HFFc6 (cell line): ENCODE measurements around the gene NRXN2. TPM values are rescaled to one million over a fixed set of nuclear protein-coding genes. Genes with fewer than 3 reads are reported as not detected.
"Not testable (repeated sequence)": the region's sequence is repeated elsewhere in the genome, so short reads cannot be mapped to it uniquely, and the experiment has no call there.

ENCODE experiments used
- DNase-seq: peaks from one replicate; pipeline ENCODE4 v3.0.0-alpha.2; 2018
- H3K27ac Mint-ChIP-seq: 2 replicates; pipeline ENCODE4 v1.8.0; 2020; ENCODE audit warnings: mild to moderate bottlenecking, mixed read lengths
- H3K27me3 Mint-ChIP-seq: 2 replicates; pipeline ENCODE4 v1.8.0; 2021; ENCODE audit warnings: mild to moderate bottlenecking, moderate library complexity, mixed read lengths; ENCODE audit not compliant: insufficient read depth
- H3K36me3 Mint-ChIP-seq: 2 replicates; pipeline ENCODE4 v1.8.0; 2021; ENCODE audit warnings: low read depth, mixed read lengths
- H3K4me1 Mint-ChIP-seq: 2 replicates; pipeline ENCODE4 v1.8.0; 2020; ENCODE audit warnings: low read depth, mixed read lengths
- H3K4me3 Mint-ChIP-seq: 2 replicates; pipeline ENCODE4 v1.8.0; 2020; ENCODE audit warnings: mild to moderate bottlenecking, moderate library complexity, mixed read lengths
- H3K9me3 Mint-ChIP-seq: 2 replicates; pipeline ENCODE4 v1.8.0; 2020; ENCODE audit warnings: mild to moderate bottlenecking, mixed read lengths
- CTCF ChIP-seq: fragments of 200-600 bp; sonication (generic); IDR thresholded peaks from 2 replicates; pipeline ENCODE4 v1.5.0; 2021; ENCODE audit warnings: antibody characterized with exemption, mild to moderate bottlenecking
- total RNA-seq, 6 experiments: library from RNA; stranded (reverse); fragmentation: NEBNext Ultra II Directional; extraction: Animal tissue kit (Norgen Biotek cat#: 25700); gene quantifications; 2 replicates in 1 of 6; 3 replicates in 5 of 6; pipeline ENCODE4 v1.2.3, GENCODE V29; 2021

Gene NRXN2
- total RNA-seq, 6 experiments from 2014 or later = 0.14 to 0.51 (median 0.31) TPM; not detected in 1

GRCh38 chr11:64670975-64671374 is 52.0 kb downstream of the NRXN2 start:
- Mint-ChIP-seq H3K4me3 (no peak overlapping the region), H3K27ac (no peak overlapping the region), H3K4me1 (peaks cover 12% of the 10 kb centered on the region), H3K36me3 (no peaks in the 10 kb centered on the region), H3K9me3 (no peaks in the 10 kb centered on the region), H3K27me3 (peaks cover 27% of the 10 kb centered on the region)
- no peak for TF ChIP-seq CTCF
- no peak for DNase-seq

GRCh38 chr11:64667154-64667745 is 55.7 kb downstream of the NRXN2 start:
- H3K9me3 Mint-ChIP-seq = no peaks in the 10 kb centered on the region
- no peak overlapping the region for H3K27ac Mint-ChIP-seq
- peaks cover 27% of the 10 kb centered on the region for H3K27me3 Mint-ChIP-seq
- DNase-seq = no peak
- H3K4me1 Mint-ChIP-seq = no peaks in the 10 kb centered on the region
- H3K36me3 Mint-ChIP-seq = no peaks in the 10 kb centered on the region
- no peak for TF ChIP-seq CTCF
- H3K4me3 Mint-ChIP-seq = no peak overlapping the region

- H3K27me3 Mint-ChIP-seq = peaks cover 21% of the 10 kb centered on the region
- H3K9me3 Mint-ChIP-seq = no peaks in the 10 kb centered on the region
These were observed 57.6 kb downstream of the NRXN2 start for GRCh38 chr11:64665411-64665821.

GRCh38 chr11:64664236-64664870 is 58.6 kb downstream of the NRXN2 start:
- not testable (repeated sequence) for DNase-seq, H3K9me3 Mint-ChIP-seq, H3K36me3 Mint-ChIP-seq, H3K4me3 Mint-ChIP-seq, H3K27ac Mint-ChIP-seq
- Mint-ChIP-seq H3K4me1 (peaks cover 22% of the 10 kb centered on the region), H3K27me3 (peaks cover 20% of the 10 kb centered on the region)

More at GRCh38 chr11:64665411-64665821, 57.6 kb downstream of the NRXN2 start:
- H3K4me1 Mint-ChIP-seq = peaks cover 11% of the 10 kb centered on the region
- no peak for TF ChIP-seq CTCF
- no peaks in the 10 kb centered on the region for H3K36me3 Mint-ChIP-seq
- no peak for DNase-seq
- H3K27ac Mint-ChIP-seq = no peak overlapping the region
- H3K4me3 Mint-ChIP-seq = no peak overlapping the region

GRCh38 chr11:64663656-64664055 is 59.3 kb downstream of the NRXN2 start:
- H3K4me1 Mint-ChIP-seq = peaks cover 29% of the 10 kb centered on the region
- no peak for DNase-seq
- no peak overlapping the region for H3K27ac Mint-ChIP-seq
- H3K27me3 Mint-ChIP-seq = peaks cover 17% of the 10 kb centered on the region
- no peaks in the 10 kb centered on the region for H3K36me3 Mint-ChIP-seq
- no peak for TF ChIP-seq CTCF
- no peak overlapping the region for H3K4me3 Mint-ChIP-seq
- no peaks in the 10 kb centered on the region for H3K9me3 Mint-ChIP-seq

- TF ChIP-seq CTCF = no peak
- Mint-ChIP-seq H3K4me1 (peaks cover 44% of the 10 kb centered on the region), H3K9me3 (no peaks in the 10 kb centered on the region), H3K27me3 (peaks cover 9% of the 10 kb centered on the region), H3K27ac (peak overlapping the region; percentile 61; the same call in 1 of the 2 replicates), H3K4me3 (no peak overlapping the region), H3K36me3 (no peaks in the 10 kb centered on the region)
- no peak for DNase-seq
These were observed 61.4 kb downstream of the NRXN2 start for GRCh38 chr11:64661614-64662013.
